ENCODE results near the gene TIMP3. TPM values are rescaled to one million over a fixed set of nuclear protein-coding genes. Genes with fewer than 3 reads are reported as not detected.

Gene TIMP3
- polyA plus RNA-seq, 1 of the 3 experiments (the other 2 are of a cell fraction), result 26.1 TPM

DNA sequence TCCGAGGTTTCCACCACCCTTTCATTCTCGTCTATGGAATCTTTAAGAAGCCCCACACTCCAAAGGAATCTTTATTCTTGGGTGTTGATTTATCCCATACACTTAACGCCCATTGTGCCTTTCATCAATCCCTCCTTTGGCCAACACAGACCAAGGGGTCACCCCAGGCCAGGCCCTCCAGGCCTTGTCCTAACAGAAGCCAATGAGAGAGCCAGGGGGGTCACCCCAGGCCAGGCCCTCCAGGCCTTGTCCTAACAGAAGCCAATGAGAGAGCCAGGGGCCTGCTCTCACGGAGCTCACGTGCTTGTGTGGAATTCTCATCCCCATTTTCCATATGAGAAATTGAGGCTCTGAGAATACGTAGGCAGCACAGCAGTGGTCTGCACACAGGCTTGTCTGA lies 47.9 kb upstream of the TIMP3 start:
- TF ChIP-seq FOXJ3 (CRISPR knock-in tag; IDR thresholded peaks at IDR 0.05) (no peak), ELF1 (IDR thresholded peaks at IDR 0.05) (no peak), CHD2 (IDR thresholded peaks at IDR 0.05; ENCODE audit: low read length, partially characterized antibody) (no peak), EP300 (IDR thresholded peaks at IDR 0.05; ENCODE audit: borderline replicate concordance in 1 of 2, low read depth in 1 of 2, low read length in 1 of 2) (no peak), NFIC (IDR thresholded peaks at IDR 0.05; ENCODE audit: borderline replicate concordance) (no peak), MXI1 (IDR thresholded peaks at IDR 0.05; ENCODE audit: low read depth, low read length) (no peak), GATA2 (CRISPR knock-in tag; IDR thresholded peaks at IDR 0.05) (no peak), FOSL2 (IDR thresholded peaks at IDR 0.05; ENCODE audit: borderline replicate concordance, low read depth) (no peak), TAF1 (IDR thresholded peaks at IDR 0.05; ENCODE audit: borderline replicate concordance, low read depth, low read length) (no peak), FOXM1 (IDR thresholded peaks at IDR 0.05; ENCODE audit: low read depth) (no peak), NRF1 (IDR thresholded peaks at IDR 0.05; ENCODE audit: low read depth, low read length) (no peak), EZH2phosphoT487 (IDR thresholded peaks at IDR 0.05; ENCODE audit: borderline replicate concordance, low read depth) (no peak), POLR2AphosphoS5 (IDR thresholded peaks at IDR 0.05; ENCODE audit: low read depth, low read length) (no peak)
- TF ChIP-seq, protein P1, sequence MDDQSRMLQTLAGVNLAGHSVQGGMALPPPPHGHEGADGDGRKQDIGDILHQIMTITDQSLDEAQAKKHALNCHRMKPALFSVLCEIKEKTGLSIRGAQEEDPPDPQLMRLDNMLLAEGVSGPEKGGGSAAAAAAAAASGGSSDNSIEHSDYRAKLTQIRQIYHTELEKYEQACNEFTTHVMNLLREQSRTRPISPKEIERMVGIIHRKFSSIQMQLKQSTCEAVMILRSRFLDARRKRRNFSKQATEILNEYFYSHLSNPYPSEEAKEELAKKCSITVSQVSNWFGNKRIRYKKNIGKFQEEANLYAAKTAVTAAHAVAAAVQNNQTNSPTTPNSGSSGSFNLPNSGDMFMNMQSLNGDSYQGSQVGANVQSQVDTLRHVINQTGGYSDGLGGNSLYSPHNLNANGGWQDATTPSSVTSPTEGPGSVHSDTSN (IDR thresholded peaks at IDR 0.05), result no peak
- TF ChIP-seq, protein P2, sequence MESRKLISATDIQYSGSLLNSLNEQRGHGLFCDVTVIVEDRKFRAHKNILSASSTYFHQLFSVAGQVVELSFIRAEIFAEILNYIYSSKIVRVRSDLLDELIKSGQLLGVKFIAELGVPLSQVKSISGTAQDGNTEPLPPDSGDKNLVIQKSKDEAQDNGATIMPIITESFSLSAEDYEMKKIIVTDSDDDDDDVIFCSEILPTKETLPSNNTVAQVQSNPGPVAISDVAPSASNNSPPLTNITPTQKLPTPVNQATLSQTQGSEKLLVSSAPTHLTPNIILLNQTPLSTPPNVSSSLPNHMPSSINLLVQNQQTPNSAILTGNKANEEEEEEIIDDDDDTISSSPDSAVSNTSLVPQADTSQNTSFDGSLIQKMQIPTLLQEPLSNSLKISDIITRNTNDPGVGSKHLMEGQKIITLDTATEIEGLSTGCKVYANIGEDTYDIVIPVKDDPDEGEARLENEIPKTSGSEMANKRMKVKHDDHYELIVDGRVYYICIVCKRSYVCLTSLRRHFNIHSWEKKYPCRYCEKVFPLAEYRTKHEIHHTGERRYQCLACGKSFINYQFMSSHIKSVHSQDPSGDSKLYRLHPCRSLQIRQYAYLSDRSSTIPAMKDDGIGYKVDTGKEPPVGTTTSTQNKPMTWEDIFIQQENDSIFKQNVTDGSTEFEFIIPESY (IDR thresholded peaks at IDR 0.05; ENCODE audit: borderline replicate concordance, low read depth), result no peak
- TF ChIP-seq, protein P3, sequence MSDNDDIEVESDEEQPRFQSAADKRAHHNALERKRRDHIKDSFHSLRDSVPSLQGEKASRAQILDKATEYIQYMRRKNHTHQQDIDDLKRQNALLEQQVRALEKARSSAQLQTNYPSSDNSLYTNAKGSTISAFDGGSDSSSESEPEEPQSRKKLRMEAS (IDR thresholded peaks at IDR 0.05; ENCODE audit: low read depth), result no peak
- TF ChIP-seq, protein P4, sequence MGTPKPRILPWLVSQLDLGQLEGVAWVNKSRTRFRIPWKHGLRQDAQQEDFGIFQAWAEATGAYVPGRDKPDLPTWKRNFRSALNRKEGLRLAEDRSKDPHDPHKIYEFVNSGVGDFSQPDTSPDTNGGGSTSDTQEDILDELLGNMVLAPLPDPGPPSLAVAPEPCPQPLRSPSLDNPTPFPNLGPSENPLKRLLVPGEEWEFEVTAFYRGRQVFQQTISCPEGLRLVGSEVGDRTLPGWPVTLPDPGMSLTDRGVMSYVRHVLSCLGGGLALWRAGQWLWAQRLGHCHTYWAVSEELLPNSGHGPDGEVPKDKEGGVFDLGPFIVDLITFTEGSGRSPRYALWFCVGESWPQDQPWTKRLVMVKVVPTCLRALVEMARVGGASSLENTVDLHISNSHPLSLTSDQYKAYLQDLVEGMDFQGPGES (IDR thresholded peaks at IDR 0.05; ENCODE audit: low read depth, low read length), result no peak
- H3K36me3 ChIP-seq (replicated peaks in 1 of 2; ENCODE audit: control insufficient read depth in 1 of 2, insufficient read depth in 2 of 2, low read length in 1 of 2), result no peaks in the 10 kb centered on the region
- H4K20me1 ChIP-seq (ENCODE audit: insufficient read depth), result no peaks in the 10 kb centered on the region
- no peaks in the 10 kb centered on the region for H3K79me2 ChIP-seq (ENCODE audit: insufficient read depth)
- DNase-seq, result no peak
- H3F3A ChIP-seq (replicated peaks; ENCODE audit: insufficient read depth), result no peaks in the 10 kb centered on the region
- H3K27me3 ChIP-seq (ENCODE audit: insufficient read depth), result no peaks in the 10 kb centered on the region
- WGBS (ENCODE audit: low lambda C conversion rate), result 76% methylated on average over 6 of the region's 6 CpGs
- CTCF ChIA-PET, result no interaction called here
- no peak overlapping the region for H3K4me3 ChIP-seq (ENCODE audit: low read depth in 2 of 2, low read length in 1 of 2)
- no peak overlapping the region for H2AFZ ChIP-seq (ENCODE audit: low read depth)
- H3K9me3 ChIP-seq, result no peaks in the 10 kb centered on the region
- no peak overlapping the region for H3K4me2 ChIP-seq
- no peak overlapping the region for H3K9ac ChIP-seq
- no peaks in the 10 kb centered on the region for H3K4me1 ChIP-seq (ENCODE audit: control insufficient read depth in 1 of 2, insufficient read depth in 2 of 2, low read depth in 1 of 2, low read length in 1 of 2)
- H3K9me2 ChIP-seq, result no peaks in the 10 kb centered on the region
- POLR2A ChIA-PET, result no interaction called here
- H3K27ac ChIP-seq (ENCODE audit: low read depth in 2 of 2, low read length in 1 of 2), result no peak overlapping the region

All from SK-N-SH (cell line).